HG02759 (cell line): ENCODE results near the gene RETN.

Experiments
- ATAC-seq: cut with Tn5 transposase; IDR thresholded peaks from one replicate; pipeline ENCODE4 v1.9.1; 2021; ENCODE audit warnings: mild to moderate bottlenecking, moderate library complexity; ENCODE audit not compliant: unreplicated experiment

RETN gene, protein sequence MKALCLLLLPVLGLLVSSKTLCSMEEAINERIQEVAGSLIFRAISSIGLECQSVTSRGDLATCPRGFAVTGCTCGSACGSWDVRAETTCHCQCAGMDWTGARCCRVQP

DNA sequence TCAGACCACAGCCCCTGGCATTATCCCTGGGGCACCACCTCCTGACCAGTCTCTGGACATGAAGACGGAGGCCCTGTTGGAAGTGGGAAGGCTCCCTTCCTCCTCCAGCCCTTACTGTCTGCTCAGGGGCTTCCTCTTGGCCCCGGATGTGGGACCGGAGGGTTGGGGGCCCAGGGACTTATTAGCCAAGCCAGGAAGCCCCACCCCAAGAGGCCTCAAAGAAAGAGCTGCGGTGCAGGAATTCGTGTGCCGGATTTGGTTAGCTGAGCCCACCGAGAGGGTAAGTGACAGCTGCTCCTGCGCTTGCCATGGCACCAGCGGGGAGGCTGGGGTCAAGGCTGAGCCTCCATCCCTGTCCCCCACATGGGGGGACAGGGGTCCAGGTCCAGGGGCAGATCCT is at the start of gene RETN:
Gene RETN (plus strand): TSS at position 208 of the 400 bp plus-strand sequence. CDS start 278 bp downstream, outside the sequence.
- no peak for ATAC-seq

DNA sequence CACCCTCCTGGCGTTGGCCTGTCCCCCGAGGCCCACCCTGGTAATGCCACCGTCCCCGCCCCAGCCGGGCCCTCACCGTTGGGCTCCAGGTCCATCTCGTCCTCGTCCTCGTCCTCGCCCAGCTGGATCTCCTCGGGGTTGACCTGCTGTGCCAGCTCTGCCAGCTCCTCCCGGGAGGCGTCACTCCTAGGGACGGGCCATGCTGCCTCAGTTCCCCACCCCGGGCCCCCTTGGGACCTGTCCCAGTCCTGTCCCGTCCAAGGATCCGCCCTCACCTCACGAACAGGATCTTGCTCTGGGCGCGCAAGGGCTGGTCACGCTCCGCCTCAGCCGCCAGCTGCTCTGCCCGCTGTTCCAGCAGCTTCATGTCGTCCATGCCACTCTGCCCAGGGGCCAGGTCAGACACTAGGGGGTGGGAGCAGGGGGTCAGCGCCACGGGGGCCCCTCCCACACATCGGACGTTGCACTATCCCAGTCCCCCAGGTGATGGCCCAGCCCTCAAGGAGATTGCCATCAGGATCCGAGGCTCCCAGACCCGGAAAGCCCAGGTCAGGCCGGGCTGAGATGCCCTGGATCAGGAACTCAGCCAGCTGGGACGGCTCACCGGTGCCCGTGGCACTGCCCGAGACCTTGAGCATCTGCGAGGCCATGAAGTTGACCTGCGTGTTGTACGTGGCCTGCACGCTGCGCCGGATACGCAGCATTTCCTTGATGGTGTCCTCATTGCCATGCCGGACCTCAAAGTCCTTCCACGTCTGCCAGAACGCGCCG is 49.0 kb upstream of the RETN start:
- no peak for ATAC-seq

DNA sequence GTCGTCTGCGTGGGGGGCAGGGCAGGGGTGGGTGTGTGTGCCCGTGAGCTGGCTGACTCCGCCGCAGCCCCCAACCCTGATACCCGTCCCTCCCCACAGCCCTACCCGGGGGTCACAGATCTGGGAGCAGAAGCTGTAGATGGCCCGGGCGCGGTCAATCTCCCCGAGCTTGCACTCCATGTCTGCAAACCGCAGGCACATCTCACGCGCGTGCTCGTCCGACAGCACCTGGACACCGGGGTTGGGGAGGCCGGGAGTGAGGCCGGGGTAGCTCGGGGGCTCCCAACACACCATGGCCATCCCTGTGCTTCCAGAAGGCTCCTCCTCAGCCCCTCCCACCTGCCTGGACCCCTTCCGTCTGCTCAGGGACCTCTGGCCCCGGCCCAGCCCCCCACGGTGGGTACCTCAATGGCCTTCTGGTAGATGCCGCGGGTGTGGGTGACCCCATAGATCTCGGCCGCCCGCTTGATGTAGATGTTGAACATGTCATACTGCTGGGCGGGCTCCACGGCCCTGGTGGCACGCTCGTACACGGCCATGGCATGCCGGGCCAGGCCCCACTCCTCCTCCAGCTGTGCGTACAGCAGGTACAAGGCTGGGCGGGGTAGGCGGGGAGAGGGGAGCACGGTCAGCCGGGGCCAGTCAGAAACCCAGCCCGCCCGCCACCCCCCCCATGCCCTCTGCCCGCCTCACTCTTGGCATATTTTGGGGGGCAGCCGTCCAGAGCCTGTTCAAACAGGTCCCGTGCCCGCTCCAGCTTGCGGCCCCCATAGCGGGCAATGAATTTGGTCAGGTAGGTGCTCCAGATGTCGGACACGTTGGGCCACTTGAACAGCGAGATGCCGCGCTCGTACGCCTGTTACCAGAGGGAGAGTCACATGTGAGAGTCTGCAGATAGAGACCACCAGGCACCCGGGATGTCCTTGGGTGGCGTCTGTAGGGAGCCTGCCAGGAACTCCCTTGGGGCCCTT is 48.1 kb upstream of the RETN start:
- no peak for ATAC-seq

DNA sequence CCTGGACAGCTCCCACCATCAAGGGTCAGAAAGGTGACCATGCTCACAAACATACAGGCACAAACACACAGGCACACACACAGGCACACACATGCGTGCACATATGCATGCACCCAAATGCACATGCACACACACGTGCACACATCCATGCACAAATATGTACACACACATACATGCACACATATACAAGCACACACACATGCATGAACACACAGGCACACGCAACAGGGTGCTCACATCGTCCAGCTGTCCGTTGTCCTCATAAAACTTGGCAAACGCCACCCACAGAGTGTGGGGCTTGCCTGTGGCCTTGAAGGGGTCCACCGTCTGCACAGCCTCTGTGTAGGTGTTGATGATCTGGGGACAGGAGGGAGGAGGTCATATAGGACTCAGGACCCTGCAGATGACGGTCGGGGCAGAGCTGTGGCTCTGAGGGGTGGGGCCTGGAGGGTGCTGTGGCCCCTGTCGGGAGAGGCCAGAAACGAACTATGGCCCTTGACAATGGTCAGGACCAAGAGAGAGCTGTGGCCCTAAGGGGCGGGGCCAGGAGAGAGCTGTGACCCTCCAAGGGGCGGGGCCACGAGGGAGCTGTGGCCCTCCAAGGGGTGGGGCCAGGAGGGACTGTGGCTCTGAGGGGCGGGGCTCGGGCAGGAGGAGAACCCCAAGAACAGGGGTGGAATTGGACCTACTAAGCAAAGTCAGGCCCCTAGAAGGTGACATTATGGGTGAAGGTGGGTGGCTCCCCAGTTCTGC is 45.7 kb upstream of the RETN start:
- ATAC-seq, result no peak

DNA sequence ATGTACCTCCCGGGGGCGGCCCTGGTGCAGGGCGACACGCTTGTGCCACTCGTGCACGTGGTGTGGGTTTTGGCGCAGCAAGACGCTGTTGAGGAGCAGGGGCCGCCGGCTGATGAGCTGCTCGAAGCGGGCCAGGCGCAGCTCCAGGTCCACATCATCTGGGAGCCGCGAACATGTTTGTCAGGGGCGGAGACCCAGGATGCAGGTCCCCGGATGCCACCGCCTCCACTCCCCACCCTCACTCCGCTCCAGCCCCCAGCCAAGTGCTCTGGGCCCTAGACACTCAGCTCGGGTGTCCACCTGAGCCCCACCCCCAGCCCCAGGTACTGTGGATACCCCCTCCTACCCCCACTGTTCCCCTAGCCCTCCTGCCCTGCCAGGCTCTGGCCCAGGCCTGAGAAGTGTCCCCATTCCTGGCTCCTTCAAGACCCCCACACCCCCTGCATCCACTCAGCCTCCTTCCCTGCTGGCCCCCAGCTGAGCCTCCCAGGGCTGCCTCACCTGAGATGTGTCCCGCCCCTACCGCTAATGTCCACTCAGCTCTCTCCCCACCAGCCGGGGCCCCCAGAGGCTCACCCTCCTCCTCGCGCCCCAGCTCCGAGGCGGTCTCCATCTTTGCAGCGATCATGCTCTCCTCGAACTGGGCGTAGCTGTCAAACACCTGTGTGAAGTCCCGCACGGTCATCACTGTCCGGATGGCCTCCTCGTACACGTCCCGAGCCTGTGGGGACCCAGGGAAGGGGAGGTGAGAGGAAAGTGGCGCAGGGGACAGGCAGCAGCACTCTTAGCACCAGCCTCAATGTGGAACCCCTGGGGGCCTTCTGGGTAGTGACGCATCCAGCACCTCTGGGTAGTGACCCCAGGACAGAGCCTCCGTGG is 44.9 kb upstream of the RETN start:
- no peak for ATAC-seq

DNA sequence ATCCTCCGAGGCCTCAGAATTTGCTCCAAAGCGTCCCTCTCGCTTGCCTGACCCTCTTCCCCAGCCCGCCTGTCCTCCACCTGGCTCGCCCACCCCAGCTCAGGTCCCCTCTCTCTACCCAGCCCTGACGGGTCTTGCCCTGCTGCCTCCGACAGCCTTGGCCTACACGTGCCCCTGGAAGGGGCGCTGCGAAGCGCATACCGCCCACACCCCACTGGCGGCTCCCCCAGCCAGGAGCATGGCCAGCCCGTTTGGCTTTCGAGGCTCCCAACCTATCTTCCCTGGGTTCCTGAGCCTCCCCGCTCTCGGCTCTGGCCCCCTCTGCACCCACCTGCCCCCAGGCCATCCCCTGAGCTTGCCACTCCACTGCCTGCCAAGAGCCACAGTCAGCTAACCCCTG is 44.0 kb upstream of the RETN start:
- ATAC-seq, result no peak

DNA sequence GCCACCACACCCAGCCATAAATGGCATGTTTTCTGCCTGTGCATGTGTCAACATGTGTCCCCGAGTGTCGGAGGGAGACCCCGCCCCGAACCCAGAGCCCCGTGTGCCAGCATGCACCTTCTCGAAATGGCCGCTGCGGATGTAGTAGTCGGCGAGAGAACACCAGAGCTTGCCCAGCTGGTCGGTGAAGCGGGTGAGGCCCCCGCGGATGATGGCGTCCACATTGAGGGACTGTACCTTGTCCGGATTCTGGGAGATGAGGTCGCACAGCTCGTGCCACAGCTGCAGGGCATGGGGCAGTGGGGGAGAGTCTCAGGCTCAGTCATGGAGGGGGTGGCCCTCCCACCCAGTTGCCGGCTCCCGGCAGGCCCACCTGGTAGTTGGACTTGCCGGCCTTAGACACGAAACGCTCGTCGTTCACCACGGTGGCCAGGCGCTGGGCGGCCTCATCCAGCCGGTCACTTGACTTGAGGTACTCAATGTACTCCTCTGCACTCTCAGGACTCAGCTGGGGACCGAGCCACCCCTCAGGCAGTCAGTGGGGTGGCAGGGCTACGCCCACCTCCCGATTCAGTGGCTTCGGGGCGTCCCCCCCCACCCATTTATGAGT is 43.0 kb upstream of the RETN start:
- no peak for ATAC-seq

DNA sequence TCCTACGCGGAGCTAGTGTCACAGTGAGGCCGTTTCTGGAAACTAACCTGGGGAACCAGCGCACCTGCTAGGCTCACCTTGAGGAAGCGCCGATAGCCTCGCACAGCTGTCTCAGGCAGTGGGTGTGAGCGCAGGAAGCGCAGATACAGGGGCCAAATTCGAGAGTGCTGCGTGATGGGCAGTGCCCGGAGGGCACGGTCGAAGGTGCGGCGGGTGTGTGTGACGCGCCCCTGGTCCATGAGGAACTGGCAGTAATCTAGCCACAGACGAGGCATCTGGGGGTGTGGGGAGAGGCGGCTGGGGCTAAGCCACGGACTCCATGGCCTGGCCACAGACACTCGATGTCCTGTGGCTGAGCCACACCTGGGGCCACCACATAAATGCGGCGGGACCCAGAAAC is 41.7 kb upstream of the RETN start:
- ATAC-seq, result no peak

DNA sequence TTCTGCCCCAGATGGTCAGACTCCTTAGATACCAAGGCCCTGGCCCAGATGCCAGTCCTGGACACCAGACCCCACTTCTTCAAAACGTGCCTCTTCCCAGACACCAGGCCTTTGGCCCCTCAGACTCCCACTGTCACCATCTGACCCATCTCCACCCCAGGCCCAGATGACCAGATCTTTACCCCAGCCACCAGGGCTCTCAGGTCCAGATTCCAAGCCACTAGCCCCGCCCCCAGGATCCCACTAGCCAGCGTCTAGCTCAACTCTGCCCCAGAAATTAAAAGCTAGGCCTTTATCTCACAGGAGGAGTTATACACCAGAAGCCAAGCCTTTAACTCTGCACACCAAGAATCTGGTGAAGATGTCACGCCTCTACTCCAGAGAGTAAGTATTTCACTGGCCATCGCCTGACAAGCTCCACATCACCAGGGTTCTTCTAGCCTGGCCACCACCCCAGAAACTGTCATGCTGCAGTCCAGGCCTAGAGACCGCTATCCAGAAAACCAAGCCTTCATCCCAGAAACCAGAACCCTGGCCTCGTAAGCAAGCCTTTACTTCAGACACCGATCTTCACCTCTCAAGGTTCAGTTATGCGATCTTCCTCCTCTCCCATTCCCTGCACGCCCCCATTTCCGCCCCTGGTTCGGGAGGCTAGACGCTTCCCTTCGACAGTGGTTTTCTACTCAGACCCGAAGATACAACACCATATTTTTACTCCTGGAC is 40.1 kb upstream of the RETN start:
- no peak for ATAC-seq

DNA sequence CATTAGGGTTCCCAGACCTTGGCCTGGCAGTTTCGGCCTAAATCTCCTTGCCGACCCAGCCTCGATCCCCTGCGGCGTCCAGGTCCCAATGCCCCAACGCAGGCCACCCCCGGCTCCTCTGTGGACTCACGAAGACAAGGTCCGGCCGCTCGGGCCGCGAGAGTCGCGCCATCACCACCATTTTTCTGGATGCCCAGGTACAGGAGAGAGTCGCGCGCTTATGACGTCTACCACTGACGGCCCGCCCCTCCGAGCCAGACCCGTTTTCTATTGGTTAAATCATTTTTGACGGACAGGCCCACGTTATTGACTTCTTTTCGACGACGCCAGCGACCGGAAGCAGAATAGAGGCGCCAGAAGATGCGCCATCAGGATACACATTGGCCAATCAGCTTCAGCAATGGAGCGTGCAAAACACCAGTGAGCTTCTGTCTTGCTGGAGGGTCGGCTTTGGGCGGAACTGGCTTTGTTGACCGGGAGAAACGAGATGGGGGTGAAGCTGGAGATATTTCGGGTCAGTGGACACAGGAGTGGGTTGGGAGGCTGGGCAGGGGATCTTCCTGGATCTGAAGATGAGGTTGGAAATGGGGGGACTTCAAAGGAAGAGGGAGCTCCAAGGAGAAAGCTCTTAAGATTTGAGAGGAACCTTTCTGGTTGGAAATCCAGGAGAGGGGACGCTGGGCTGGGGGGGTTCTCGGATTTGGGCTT is 39.3 kb upstream of the RETN start, which contains the start of the genes PET100 and XAB2:
Gene PET100 (plus strand): TSS at position 447 of the 708 bp plus-strand sequence. CDS start 41 bp downstream, at position 488.
Gene XAB2 (minus strand): TSS at position 199 of the 708 bp plus-strand sequence. CDS start 18 bp downstream, at position 181.
- ATAC-seq, result peak; percentile 93

DNA sequence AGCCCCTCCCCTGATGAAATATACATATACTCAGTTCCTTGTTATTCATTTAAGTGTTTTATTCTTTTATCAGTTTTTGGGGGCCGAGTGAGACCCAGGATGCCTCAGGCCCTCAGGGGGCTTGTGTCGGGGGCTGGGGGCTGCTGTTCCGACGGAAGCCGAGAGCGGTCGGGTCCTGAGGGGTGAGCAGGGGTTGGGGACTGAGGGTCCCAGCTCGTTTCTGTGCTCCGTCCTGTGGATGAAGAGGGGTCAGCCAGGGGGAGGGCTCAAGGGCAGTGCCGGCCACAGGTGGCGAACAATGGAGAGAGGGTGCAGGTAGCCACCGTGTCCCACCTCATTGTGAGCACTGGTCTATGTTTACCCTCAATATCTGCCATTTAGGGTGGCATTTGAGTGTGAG is 37.3 kb upstream of the RETN start:
- no peak for ATAC-seq

DNA sequence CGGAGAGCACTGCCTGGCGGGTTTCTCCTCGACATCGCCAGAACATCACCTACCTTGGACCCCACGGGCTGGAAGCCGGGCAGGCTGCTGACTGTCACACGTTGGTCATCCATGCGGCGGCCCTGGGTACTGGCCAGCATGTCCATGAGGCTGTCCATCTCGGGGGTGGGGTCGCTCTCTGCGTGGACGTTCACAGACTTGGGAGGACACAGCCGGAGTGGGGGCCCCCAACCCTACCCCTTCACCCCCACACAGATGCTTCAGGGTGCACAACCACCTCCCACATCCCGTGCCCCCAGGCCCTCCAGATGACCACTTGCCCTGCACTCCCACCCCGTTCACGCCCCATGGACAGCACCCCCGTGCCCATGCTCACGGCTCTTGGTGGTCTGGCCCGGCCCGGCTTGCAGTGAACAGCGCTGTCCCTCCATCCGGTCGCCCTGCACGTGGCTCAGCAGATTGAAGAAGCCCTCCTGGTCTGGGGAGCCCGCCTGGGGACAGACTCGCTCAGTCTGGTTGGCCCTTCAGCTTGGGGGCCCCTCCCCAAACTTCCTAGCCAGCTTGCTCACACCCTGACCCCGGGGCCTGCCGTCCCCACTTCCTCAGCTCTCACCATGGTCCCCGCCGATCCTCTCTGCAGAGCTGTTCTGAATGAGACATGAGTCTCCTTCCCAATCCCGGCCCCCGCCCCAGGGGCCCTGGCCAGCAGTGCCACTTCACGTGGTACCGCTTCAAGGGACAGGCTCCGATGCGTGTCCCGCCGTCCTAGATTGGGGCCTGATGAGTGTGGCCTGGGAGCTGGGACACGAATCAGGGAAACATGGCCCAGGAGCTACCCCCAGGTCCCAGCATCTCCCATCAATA is 36.3 kb upstream of the RETN start:
- no peak for ATAC-seq

DNA sequence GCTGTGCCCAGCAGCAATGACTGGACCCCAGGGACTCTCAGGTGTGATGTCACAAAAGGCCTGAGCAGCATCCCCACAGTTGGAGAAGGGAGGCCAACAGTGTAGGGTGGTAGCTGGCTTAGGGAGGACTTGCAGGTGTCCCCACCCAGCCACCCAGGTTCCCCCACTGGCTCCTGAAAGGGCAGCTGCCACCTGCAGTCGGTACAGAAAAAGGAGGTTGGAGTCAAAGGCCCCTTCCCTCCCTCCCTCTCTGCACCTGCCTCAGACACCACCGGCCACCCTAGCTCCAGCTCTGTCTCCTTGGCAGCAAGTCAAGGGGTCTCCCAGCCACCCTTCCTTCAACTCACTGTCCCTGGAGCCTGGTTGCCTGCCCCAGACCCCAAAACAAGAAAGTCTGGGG is 35.2 kb upstream of the RETN start, which contains the start of gene PCP2:
Gene PCP2 (minus strand): TSS at position 22 of the 400 bp plus-strand sequence. CDS start 262 bp downstream, outside the sequence.
- no peak for ATAC-seq

DNA sequence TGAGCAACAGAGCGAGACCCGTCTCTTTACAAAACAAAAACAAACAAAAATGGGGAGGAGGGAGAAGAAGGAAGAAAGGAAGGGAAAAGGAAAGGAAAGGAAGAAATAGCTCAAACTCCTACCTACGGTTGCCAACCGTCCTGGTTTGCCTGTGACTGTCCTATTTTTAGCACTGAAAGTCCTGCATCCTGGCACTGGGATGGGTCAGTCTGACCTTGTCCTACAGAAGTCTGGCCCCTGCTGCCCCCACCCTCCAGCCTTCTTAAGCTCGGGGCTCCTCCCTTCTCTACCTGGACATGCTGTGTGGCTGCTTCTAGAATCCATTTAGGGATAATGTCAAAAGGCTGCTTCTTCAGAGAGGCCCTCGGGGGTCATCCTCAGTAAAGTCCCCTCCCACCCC is 33.2 kb upstream of the RETN start:
- no peak for ATAC-seq

DNA sequence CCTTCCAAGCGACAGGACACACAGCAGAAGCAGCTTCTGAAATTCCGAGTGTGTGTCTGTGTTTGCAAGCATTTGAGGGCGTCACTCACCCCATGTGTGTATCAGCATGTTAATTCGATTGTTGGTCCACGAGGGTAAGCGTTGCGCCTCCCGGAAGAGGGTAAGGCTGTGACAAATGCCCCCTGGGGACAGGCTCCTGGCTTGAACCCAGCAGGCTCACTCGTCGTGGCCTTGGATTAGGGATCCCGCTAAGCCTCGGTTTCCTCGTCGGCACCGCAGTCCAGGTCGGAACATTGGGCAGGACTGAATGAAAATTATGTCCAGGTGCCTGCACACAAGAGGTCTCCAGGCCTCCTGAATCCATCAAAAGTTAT is 32.5 kb upstream of the RETN start:
- no peak for ATAC-seq

DNA sequence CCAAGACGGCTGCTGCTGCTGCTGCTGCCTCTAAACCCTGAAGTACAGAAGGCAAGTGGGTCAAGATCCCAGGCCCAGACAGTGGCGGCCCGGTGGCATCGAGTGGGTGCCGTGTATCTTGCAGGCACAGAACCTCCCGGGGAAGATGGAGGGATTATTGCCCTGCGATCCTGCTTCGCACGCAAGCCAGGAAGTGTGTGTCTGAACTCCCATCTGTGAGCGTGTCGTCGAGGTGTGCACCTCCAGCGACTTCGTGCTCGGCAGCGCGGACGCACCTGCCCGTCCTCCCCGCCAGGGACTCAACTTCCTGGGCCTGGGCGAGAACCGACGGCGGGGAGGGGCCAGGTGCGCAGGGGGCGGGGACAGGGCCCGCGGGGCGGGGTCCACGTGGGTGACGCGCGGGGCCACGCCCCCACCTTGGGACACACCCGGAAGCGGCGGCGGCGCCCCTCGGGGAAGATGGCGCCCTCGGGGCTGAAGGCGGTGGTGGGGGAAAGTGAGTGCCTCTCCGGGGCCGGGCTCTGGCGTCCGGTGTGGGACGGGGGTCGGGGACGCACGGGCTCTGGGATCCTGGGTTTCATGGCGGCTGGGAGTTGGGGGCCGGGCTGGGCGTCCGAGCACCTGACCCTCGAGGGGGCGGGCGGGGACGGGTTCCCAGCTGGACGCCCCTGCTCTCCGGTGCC is 32.0 kb upstream of the RETN start, which contains the start of gene STXBP2:
Gene STXBP2 (plus strand): TSS at position 420 of the 683 bp plus-strand sequence. CDS start 40 bp downstream, at position 460.
- ATAC-seq, result peak; percentile 83
